HG02759 (cell line): ENCODE results near the gene SESN1.

Source experiments
- ATAC-seq: cut with Tn5 transposase; IDR thresholded peaks from one replicate; pipeline ENCODE4 v1.9.1; 2021; ENCODE audit warnings: mild to moderate bottlenecking, moderate library complexity; ENCODE audit not compliant: unreplicated experiment

The SESN1 gene

GRCh38 chr6:108941859-108942258 is 152.8 kb downstream of the SESN1 start:
- ATAC-seq = no peak

- ATAC-seq = no peak
These were observed 153.4 kb downstream of the SESN1 start for GRCh38 chr6:108941281-108941680.

GRCh38 chr6:108940741-108941140 is 153.9 kb downstream of the SESN1 start:
- ATAC-seq = no peak

- no peak for ATAC-seq
These were observed 157.5 kb downstream of the SESN1 start for GRCh38 chr6:108937170-108937569.
